Prostate gland (tissue), 2 donors: ENCODE results near the gene DOK1. TPM values are rescaled to one million over a fixed set of nuclear protein-coding genes. Genes with fewer than 3 reads are reported as not detected.
"Not testable (repeated sequence)": the region's sequence is repeated elsewhere in the genome, so short reads cannot be mapped to it uniquely, and the experiment has no call there.

Experiments used
- DNase-seq: peaks from one replicate; pipeline ENCODE4 v3.0.0-alpha.2; 2019; ENCODE audit warnings: low spot score
- H3K27ac ChIP-seq, 2 donors: fragments of 200-600 bp; sonication (generic); 2 replicates each; pipeline ENCODE4 v1.5.1; 2017 to 2019
- H3K27me3 ChIP-seq: fragments of 200-600 bp; sonication (generic); replicated peaks from 2 replicates; pipeline ENCODE4 v1.5.1; 2019; ENCODE audit not compliant: insufficient read depth
- H3K36me3 ChIP-seq, 2 donors: fragments of 200-600 bp; sonication (generic); 1 replicate in 1 of 2; 2 replicates in 1 of 2; pipeline versions ENCODE4 v1.5.1 to v1.8.1; 2017 to 2019
- H3K4me1 ChIP-seq: fragments of 200-600 bp; sonication (generic); replicated peaks from 2 replicates; pipeline ENCODE4 v1.5.1; 2019
- H3K4me3 ChIP-seq, 2 donors: fragments of 200-600 bp; sonication (generic); 2 replicates each; pipeline ENCODE4 v1.5.1; 2017 to 2019
- H3K9me3 ChIP-seq: fragments of 200-600 bp; sonication (generic); 2 replicates; pipeline ENCODE4 v1.5.1; 2017
- CTCF ChIP-seq, 4 experiments: fragments of 200-600 bp in 2 of 4; fragments of 450-650 bp in 2 of 4; sonication (generic) in 2 of 4; IDR thresholded peaks; 1 replicate in 3 of 4; 2 replicates in 1 of 4; pipeline ENCODE4 v1.5.1; 2016 to 2019; ENCODE audit warnings: antibody characterized with exemption in 4 of 4, mild to moderate bottlenecking in 2 of 4, moderate library complexity in 2 of 4
- POLR2A ChIP-seq: fragments of 450-650 bp; IDR thresholded peaks from one replicate; pipeline ENCODE4 v1.6.1; 2016; ENCODE audit warnings: antibody characterized with exemption, mild to moderate bottlenecking
- POLR2AphosphoS5 ChIP-seq: sonication (generic); formaldehyde crosslinking; IDR thresholded peaks from one replicate; pipeline ENCODE4 v1.6.1; 2017; ENCODE audit warnings: antibody characterized with exemption
- WGBS: methylation state at CpG from one replicate; pipeline ENCODE4 v1.1.5; 2018; 5-methylcytosine and 5-hydroxymethylcytosine counted together
- intact Hi-C: fragments of 100-400 bp; cut with DNase I; formaldehyde crosslinking; loops from one replicate; pipeline ENCODE4 v1.14.2; 2022
- total RNA-seq, 2 donors: library from RNA; depleted of rRNA; stranded (reverse); fragments of >200 nt; gene quantifications; one replicate each; pipeline ENCODE4 v1.1.0, GENCODE V29; 2016

DOK1 gene
- total RNA-seq, 2 donors from 2014 or later = 4.5 to 18.9 TPM

- WGBS = 55% methylated on average over 7 of the region's 7 CpGs
- Histone ChIP-seq H3K27ac (no peak overlapping the region), H3K36me3 (no peaks in the 10 kb centered on the region), H3K9me3 (no peaks in the 10 kb centered on the region), H3K27me3 (no peaks in the 10 kb centered on the region), H3K4me3 (no peak overlapping the region), H3K4me1 (no peaks in the 10 kb centered on the region)
- TF ChIP-seq POLR2A (no peak), POLR2AphosphoS5 (no peak), CTCF (IDR thresholded peaks at IDR 0.05) (no peak)
- DNase-seq = no peak
- intact Hi-C loops = no loop called here
Observed at GRCh38 chr2:74558284-74559230, 4.0 kb downstream of the DOK1 start.

- Histone ChIP-seq H3K36me3 (no peaks in the 10 kb centered on the region), H3K4me3 (no peak overlapping the region), H3K27me3 (no peaks in the 10 kb centered on the region), H3K27ac (no peak overlapping the region), H3K9me3 (no peaks in the 10 kb centered on the region), H3K4me1 (no peaks in the 10 kb centered on the region)
- no peak for DNase-seq
- 29% methylated on average over 5 of the region's 5 CpGs for WGBS
- intact Hi-C loops = no loop called here
- TF ChIP-seq POLR2A (no peak), CTCF (IDR thresholded peaks at IDR 0.05) (no peak), POLR2AphosphoS5 (no peak)
Observed at GRCh38 chr2:74559912-74560311, 5.4 kb downstream of the DOK1 start.

GRCh38 chr2:74560591-74560990 is 6.1 kb downstream of the DOK1 start:
- TF ChIP-seq POLR2AphosphoS5 (no peak), CTCF (IDR thresholded peaks at IDR 0.05) (no peak), POLR2A (no peak)
- Histone ChIP-seq H3K4me1 (no peaks in the 10 kb centered on the region), H3K36me3 (no peaks in the 10 kb centered on the region), H3K9me3 (no peaks in the 10 kb centered on the region), H3K27me3 (no peaks in the 10 kb centered on the region), H3K27ac (no peak overlapping the region), H3K4me3 (no peak overlapping the region)
- WGBS = 75% methylated on average over 6 of the region's 6 CpGs
- intact Hi-C loops = no loop called here
- DNase-seq = no peak

GRCh38 chr2:74561022-74561421 is 6.5 kb downstream of the DOK1 start:
- H3K4me3 ChIP-seq, H3K36me3 ChIP-seq, DNase-seq, H3K27me3 ChIP-seq, H3K27ac ChIP-seq, intact Hi-C loops, H3K4me1 ChIP-seq, H3K9me3 ChIP-seq: not testable (repeated sequence)
- 93% methylated on average over 1 of the region's 1 CpG for WGBS

- no peak for DNase-seq
- no peaks in the 10 kb centered on the region for H3K9me3 ChIP-seq
- 88% methylated on average over 7 of the region's 7 CpGs for WGBS
- no peaks in the 10 kb centered on the region for H3K4me1 ChIP-seq
- H3K27ac ChIP-seq = no peak overlapping the region
- H3K27me3 ChIP-seq = no peaks in the 10 kb centered on the region
- TF ChIP-seq CTCF (IDR thresholded peaks at IDR 0.05) (no peak), POLR2A (no peak), POLR2AphosphoS5 (no peak)
- no peaks in the 10 kb centered on the region for H3K36me3 ChIP-seq
- no peak overlapping the region for H3K4me3 ChIP-seq
- intact Hi-C loops = no loop called here
Observed at GRCh38 chr2:74562126-74562775, 7.7 kb downstream of the DOK1 start.
